Ascending aorta (tissue), 2 donors: ENCODE data around the gene PRKCA. TPM values are rescaled to one million over a fixed set of nuclear protein-coding genes. Genes with fewer than 3 reads are reported as not detected.
"Not testable (repeated sequence)": the region's sequence is repeated elsewhere in the genome, so short reads cannot be mapped to it uniquely, and the experiment has no call there.

Source experiments
- DNase-seq, 2 donors: peaks; one replicate each; pipeline ENCODE4 v3.0.0-alpha.2; 2019; ENCODE audit warnings: low spot score in 2 of 2
- H3K27ac ChIP-seq, 2 donors: fragments of 200-600 bp; sonication (generic); one replicate each; pipeline ENCODE4 v1.5.1; 2016 to 2017; ENCODE audit warnings: mild to moderate bottlenecking in 1 of 2
- H3K27me3 ChIP-seq: fragments of 200-600 bp; sonication (generic); one replicate; pipeline ENCODE4 v1.5.1; 2017
- H3K36me3 ChIP-seq, 2 donors: fragments of 200-600 bp; sonication (generic); one replicate each; pipeline ENCODE4 v1.5.1; 2016
- H3K4me1 ChIP-seq, 2 donors: fragments of 200-600 bp; sonication (generic); one replicate each; pipeline ENCODE4 v1.5.1; 2016 to 2017; ENCODE audit warnings: mild to moderate bottlenecking in 1 of 2
- H3K4me3 ChIP-seq, 2 donors: fragments of 200-600 bp; sonication (generic); one replicate each; pipeline ENCODE4 v1.5.1; 2016 to 2017; ENCODE audit warnings: mild to moderate bottlenecking in 1 of 2
- H3K9me3 ChIP-seq, 2 donors: fragments of 200-600 bp; sonication (generic); one replicate each; pipeline ENCODE4 v1.5.1; 2016
- CTCF ChIP-seq, 3 experiments: fragments of 200-600 bp in 2 of 3; fragments of 450-650 bp in 1 of 3; sonication (generic) in 2 of 3; IDR thresholded peaks; one replicate each; pipeline ENCODE4 v1.5.1; 2016 to 2019; ENCODE audit warnings: antibody characterized with exemption in 3 of 3, mild to moderate bottlenecking in 1 of 3, moderate library complexity in 1 of 3
- intact Hi-C: fragments of 100-400 bp; cut with DNase I; formaldehyde crosslinking; loops from one replicate; pipeline ENCODE4 v1.15.1; 2023
- total RNA-seq: library from RNA; depleted of rRNA; stranded (reverse); fragments of >200 nt; gene quantifications from one replicate; pipeline ENCODE4 v1.1.0, GENCODE V29; 2016

Gene PRKCA
- total RNA-seq, 1 donor from 2014 or later, result 3.2 TPM

- no peaks in the 10 kb centered on the region for H3K36me3 ChIP-seq
- no peaks in the 10 kb centered on the region for H3K27me3 ChIP-seq
- no peak overlapping the region for H3K4me3 ChIP-seq
- H3K9me3 ChIP-seq, result peaks cover 0 to 12% of the 10 kb centered on the region in 2 donors
- intact Hi-C loops, result no loop called here
- no peaks in the 10 kb centered on the region for H3K4me1 ChIP-seq
- no peak for DNase-seq
- H3K27ac ChIP-seq, result no peak overlapping the region
- no peak for TF ChIP-seq CTCF (IDR thresholded peaks at IDR 0.05)
These were observed 310.6 kb downstream of the PRKCA start for GRCh38 chr17:66612993-66613392.

GRCh38 chr17:66614469-66614868, 312.1 kb downstream of the PRKCA start:
- Histone ChIP-seq H3K36me3 (no peaks in the 10 kb centered on the region), H3K27ac (no peak overlapping the region), H3K9me3 (peaks cover 0 to 12% of the 10 kb centered on the region in 2 donors), H3K4me1 (no peaks in the 10 kb centered on the region), H3K27me3 (no peaks in the 10 kb centered on the region), H3K4me3 (no peak overlapping the region)
- TF ChIP-seq CTCF (IDR thresholded peaks at IDR 0.05), result no peak
- no peak for DNase-seq
- intact Hi-C loops, result no loop called here

GRCh38 chr17:66619206-66619605, 316.8 kb downstream of the PRKCA start:
- intact Hi-C loops, result no loop called here
- H3K27me3 ChIP-seq, result no peaks in the 10 kb centered on the region
- no peak overlapping the region for H3K27ac ChIP-seq
- DNase-seq, result no peak
- H3K36me3 ChIP-seq, result no peaks in the 10 kb centered on the region
- H3K4me1 ChIP-seq, result no peaks in the 10 kb centered on the region
- H3K9me3 ChIP-seq, result no peaks in the 10 kb centered on the region
- no peak for TF ChIP-seq CTCF (IDR thresholded peaks at IDR 0.05)
- no peak overlapping the region for H3K4me3 ChIP-seq

GRCh38 chr17:66620528-66620927, 318.1 kb downstream of the PRKCA start:
- no peaks in the 10 kb centered on the region for H3K4me1 ChIP-seq
- no peaks in the 10 kb centered on the region for H3K9me3 ChIP-seq
- H3K36me3 ChIP-seq, result no peaks in the 10 kb centered on the region
- no peak overlapping the region for H3K4me3 ChIP-seq
- H3K27ac ChIP-seq, result no peak overlapping the region
- intact Hi-C loops, result no loop called here
- no peaks in the 10 kb centered on the region for H3K27me3 ChIP-seq
- no peak for DNase-seq
- no peak for TF ChIP-seq CTCF (IDR thresholded peaks at IDR 0.05)

GRCh38 chr17:66624630-66625029, 322.2 kb downstream of the PRKCA start:
- DNase-seq, H3K9me3 ChIP-seq, H3K27ac ChIP-seq, H3K4me3 ChIP-seq, intact Hi-C loops, H3K27me3 ChIP-seq, H3K36me3 ChIP-seq, H3K4me1 ChIP-seq: not testable (repeated sequence)

GRCh38 chr17:66625311-66625767, 322.9 kb downstream of the PRKCA start:
- Histone ChIP-seq H3K4me1 (no peaks in the 10 kb centered on the region), H3K4me3 (no peak overlapping the region), H3K27ac (no peak overlapping the region), H3K9me3 (no peaks in the 10 kb centered on the region), H3K27me3 (no peaks in the 10 kb centered on the region), H3K36me3 (no peaks in the 10 kb centered on the region)
- no peak for DNase-seq
- TF ChIP-seq CTCF (IDR thresholded peaks at IDR 0.05), result peak in 1 of 3 experiments; percentile 27
- intact Hi-C loops, result no loop called here
